GM12878 (cell line): ENCODE measurements around the gene CYB561A3. TPM values are rescaled to one million over a fixed set of nuclear protein-coding genes. Genes with fewer than 3 reads are reported as not detected.
A peak's percentile ranks its signal among the peaks of the same experiment; 100 is the strongest.

ENCODE experiments used
- ATAC-seq: fragments of 200-7000 bp; cut with Tn5 transposase; 3 replicates; pipeline ENCODE4 v1.9.1; 2020; ENCODE audit warnings: mild to moderate bottlenecking, moderate library complexity
- BruUV-seq: library from RNA; stranded (reverse); fragments of 400-500 nt; replicated peaks from 2 replicates; lab custom pipeline; 2021; lab: Mats Ljungman, UMichigan
- CTCF ChIA-PET: fragments of 300-600 bp; sonication (Branson Sonifier 250); formaldehyde crosslinking; extraction: SDS; loops from one replicate; lab custom pipeline; 2021; ENCODE audit warnings: inconsistent platforms; lab: Yijun Ruan, JAX
- POLR2A ChIA-PET: fragments of 350-600 bp; formaldehyde crosslinking; extraction: SDS; loops from one replicate; lab custom pipeline; 2021; ENCODE audit warnings: inconsistent platforms; lab: Charles Lee
- RAD21 ChIA-PET: fragments of 300-600 bp; sonication (Branson Sonifier 250); formaldehyde crosslinking; loops from one replicate; lab custom pipeline; 2023; ENCODE audit warnings: antibody characterized with exemption; ENCODE audit not compliant: unreplicated experiment; lab: Charles Lee
- SMC1A ChIA-PET: fragments of 300-600 bp; sonication (Branson Sonifier 250); formaldehyde crosslinking; loops from one replicate; lab custom pipeline; 2023; ENCODE audit not compliant: unreplicated experiment, uncharacterized antibody; lab: Charles Lee
- DNase-seq: peaks from one replicate; pipeline ENCODE4 v3.0.0-alpha.2; 2011; ENCODE audit warnings: low read depth, low spot score
- FAIRE-seq: peaks from 3 replicates; lab custom pipeline; 2011; peaks lifted over from hg19 to GRCh38; lab: Jason Lieb, UNC
- H2AFZ ChIP-seq: 2 replicates; pipeline ENCODE4 v1.6.0; 2011; ENCODE audit warnings: low read depth, low read length, control low read depth; ENCODE audit not compliant: control insufficient read depth
- H3K27ac ChIP-seq: 2 replicates; pipeline ENCODE4 v1.5.1; 2011; ENCODE audit warnings: control low read depth; ENCODE audit not compliant: control insufficient read depth, insufficient read depth
- H3K27me3 ChIP-seq, 2 experiments: replicated peaks in 1 of 2; 2 replicates each; pipeline versions ENCODE4 v1.6.0 to v1.6.1; 2011; ENCODE audit warnings: low read length in 1 of 2; ENCODE audit not compliant: control insufficient read depth in 2 of 2, insufficient read depth in 2 of 2
- H3K36me3 ChIP-seq, 2 experiments: 2 replicates each; pipeline ENCODE4 v1.5.1; 2011; ENCODE audit warnings: low read length in 1 of 2; ENCODE audit not compliant: control insufficient read depth in 2 of 2, insufficient read depth in 2 of 2
- H3K4me1 ChIP-seq: 2 replicates; pipeline ENCODE4 v1.6.1; 2011; ENCODE audit warnings: mild to moderate bottlenecking, low read length, moderate library complexity, mixed read lengths; ENCODE audit not compliant: control insufficient read depth, insufficient read depth
- H3K4me2 ChIP-seq: 2 replicates; pipeline ENCODE4 v1.6.0; 2011; ENCODE audit warnings: control low read depth; ENCODE audit not compliant: control insufficient read depth, insufficient read depth
- H3K4me3 ChIP-seq: fragments of 200-600 bp; sonication (generic); 2 replicates; pipeline ENCODE4 v1.5.1; 2016
- H3K79me2 ChIP-seq: 2 replicates; pipeline ENCODE4 v1.6.0; 2011; ENCODE audit warnings: low read length; ENCODE audit not compliant: control insufficient read depth, insufficient read depth
- H3K9ac ChIP-seq: 2 replicates; pipeline ENCODE4 v1.8.0; 2011; ENCODE audit warnings: low read length, control low read depth, mixed read lengths; ENCODE audit not compliant: control insufficient read depth, insufficient read depth
- H3K9me3 ChIP-seq: replicated peaks from 3 replicates; pipeline ENCODE4 v1.5.1; 2011; ENCODE audit warnings: mild to moderate bottlenecking, low read length; ENCODE audit not compliant: control insufficient read depth, insufficient read depth
- H4K20me1 ChIP-seq: 2 replicates; pipeline ENCODE4 v1.6.0; 2011; ENCODE audit not compliant: control insufficient read depth, insufficient read depth
- MYB ChIP-seq: fragments of 150-350 bp; IDR thresholded peaks from 2 replicates; pipeline ENCODE4 v1.6.1; 2014; ENCODE audit warnings: mild to moderate bottlenecking, low read depth, low read length, borderline replicate concordance
- PML ChIP-seq: IDR thresholded peaks from 2 replicates; pipeline ENCODE4 v1.6.1; 2012; ENCODE audit warnings: low read length, inconsistent platforms
- POLR2A ChIP-seq: IDR thresholded peaks from 2 replicates; pipeline ENCODE4 v1.6.1; 2011; ENCODE audit warnings: low read depth, mild to moderate bottlenecking, low read length
- POLR2AphosphoS5 ChIP-seq: IDR thresholded peaks from 2 replicates; pipeline ENCODE4 v1.6.1; 2011; ENCODE audit warnings: mild to moderate bottlenecking, low read length, inconsistent platforms
- TCF12 ChIP-seq: IDR thresholded peaks from 2 replicates; pipeline ENCODE4 v1.6.1; 2011; ENCODE audit warnings: low read depth, mild to moderate bottlenecking, low read length
- WGBS: methylation state at CpG from one replicate; pipeline ENCODE4 v1.1.6; 2016; ENCODE audit warnings: low lambda C conversion rate; ENCODE audit not compliant: insufficient replicate concordance, insufficient coverage; ENCODE audit errors: missing lambda C conversion rate; 5-methylcytosine and 5-hydroxymethylcytosine counted together
- in situ Hi-C: fragments of 300-500 bp; cut with MboI; formaldehyde crosslinking; loops from 9 replicates; pipeline ENCODE4 v1.14.3; 2018; ENCODE audit warnings: mixed read lengths
- intact Hi-C: fragments of 100-400 bp; cut with micrococcal nuclease; formaldehyde crosslinking; loops from one replicate; pipeline ENCODE4 v1.14.2; 2022; ENCODE audit not compliant: unreplicated experiment
- polyA plus RNA-seq, 11 experiments: library from polyadenylated mRNA; depleted of rRNA in 4 of 11; unstranded in 6 of 11; stranded (reverse) in 5 of 11; fragments of >200 nt; fragmentation: Nextera tagmentation in 4 of 11; fragmentation: Illumina TruSeq in 1 of 11; extraction: Ambion mirVana in 4 of 11; extraction: Trizol in 1 of 11; gene quantifications; 1 replicate in 1 of 11; 2 replicates in 10 of 11; pipeline versions ENCODE4 v1.2.1 to v1.2.3, GENCODE V29; 2011 to 2016; ENCODE audit warnings: inconsistent platforms in 2 of 11, missing spikeins in 2 of 11, low read depth in 1 of 11
- total RNA-seq, 4 experiments: library from RNA; depleted of rRNA in 3 of 4; stranded (reverse); fragments of >200 nt in 3 of 4; fragmentation: Illumina TruSeq in 1 of 4; extraction: Trizol in 1 of 4; gene quantifications; 2 replicates each; pipeline versions ENCODE4 v1.2.1 to v1.2.3, GENCODE V29; 2013 to 2021
- TF ChIP-seq, protein P1 (sequence below): IDR thresholded peaks from 2 replicates; pipeline ENCODE4 v1.6.1; 2011; ENCODE audit warnings: low read depth, mild to moderate bottlenecking, low read length, moderate library complexity, borderline replicate concordance; ENCODE audit errors: extremely low read depth

Gene CYB561A3
- total and polyA plus RNA-seq, 10 of the 15 experiments (the other 5 are each of a cell fraction or from before 2014, with no cell fraction given), result 40.1 to 169 (median 74.4) TPM

DNA sequence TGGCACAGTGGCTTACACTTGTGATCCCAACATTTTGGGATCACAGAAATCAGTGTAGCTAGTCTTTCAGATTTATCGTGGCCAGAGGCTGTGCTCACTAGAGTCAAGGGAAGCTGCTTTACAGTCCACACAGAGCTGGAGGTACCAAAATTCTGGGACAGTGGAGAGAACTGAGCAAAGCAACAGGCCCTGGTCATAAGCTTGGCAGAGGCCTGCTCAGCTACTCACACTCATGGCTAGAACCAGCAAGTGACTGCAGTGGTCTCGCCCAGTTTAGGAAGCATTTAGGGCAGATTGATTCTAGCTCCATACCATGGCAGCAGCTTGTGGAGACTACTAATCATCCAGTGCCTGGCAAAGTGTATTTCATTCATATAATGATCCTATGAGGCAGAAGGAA is 39.5 kb upstream of the CYB561A3 start:
- RAD21 ChIA-PET, result interaction anchor here (0.8 to 1.7 kb wide), 4 partner anchors 8 to 73 kb away, joined by 3 to 5 read pairs (median 4); partner anchors contain the start of gene TMEM216
- POLR2A ChIA-PET, result interaction anchor here (0.5 kb wide), 1 partner anchor 26 kb away, joined by 7 read pairs; no protein-coding TSS in a partner anchor

More for the DNA sequence above, 39.5 kb upstream of the CYB561A3 start:
- ChIA-PET CTCF (interaction anchor here (1.1 to 3.8 kb wide), 7 partner anchors 9 to 116 kb away, joined by 3 to 26 read pairs (median 5); partner anchors contain the start of gene TMEM216), SMC1A (interaction anchor here (1.0 to 2.7 kb wide), 8 partner anchors 8 to 67 kb away, joined by 3 to 14 read pairs (median 4); partner anchors contain the start of gene TMEM216)
- ATAC-seq (no peak), FAIRE-seq (no peak), DNase-seq (no peak)
- H3K79me2 ChIP-seq, result no peaks in the 10 kb centered on the region
- H3K4me2 ChIP-seq, result no peak overlapping the region
- no peak overlapping the region for H2AFZ ChIP-seq
- in situ Hi-C loops, result no loop called here
- WGBS, result 63% methylated on average over 2 of the region's 2 CpGs
- no peak overlapping the region for H3K4me3 ChIP-seq
- no peak overlapping the region for H3K9ac ChIP-seq
- H3K9me3 ChIP-seq, result no peaks in the 10 kb centered on the region
- no peak for TF ChIP-seq TCF12
- TF ChIP-seq, protein P1, sequence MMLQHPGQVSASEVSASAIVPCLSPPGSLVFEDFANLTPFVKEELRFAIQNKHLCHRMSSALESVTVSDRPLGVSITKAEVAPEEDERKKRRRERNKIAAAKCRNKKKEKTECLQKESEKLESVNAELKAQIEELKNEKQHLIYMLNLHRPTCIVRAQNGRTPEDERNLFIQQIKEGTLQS, result no peak
- peak; percentile 46; the same call in 1 of the 2 replicates for TF ChIP-seq POLR2A
- no peak for TF ChIP-seq MYB
- 0 out of 2 replicates have a peak, but pooled peaks have one; percentile 31 for TF ChIP-seq PML
- TF ChIP-seq POLR2AphosphoS5, result peak; percentile 37; the same call in 1 of the 2 replicates
- H3K36me3 ChIP-seq, result peaks cover 14 to 42% of the 10 kb centered on the region in 2 experiments
- intact Hi-C loops, result no loop called here
- no peak overlapping the region for H3K27ac ChIP-seq
- H4K20me1 ChIP-seq, result no peaks in the 10 kb centered on the region
- H3K27me3 ChIP-seq, result no peaks in the 10 kb centered on the region
- H3K4me1 ChIP-seq, result no peaks in the 10 kb centered on the region
- no TSS peak for BruUV-seq
